ENCODE data around the gene CFAP45.

CFAP45 gene

DNA sequence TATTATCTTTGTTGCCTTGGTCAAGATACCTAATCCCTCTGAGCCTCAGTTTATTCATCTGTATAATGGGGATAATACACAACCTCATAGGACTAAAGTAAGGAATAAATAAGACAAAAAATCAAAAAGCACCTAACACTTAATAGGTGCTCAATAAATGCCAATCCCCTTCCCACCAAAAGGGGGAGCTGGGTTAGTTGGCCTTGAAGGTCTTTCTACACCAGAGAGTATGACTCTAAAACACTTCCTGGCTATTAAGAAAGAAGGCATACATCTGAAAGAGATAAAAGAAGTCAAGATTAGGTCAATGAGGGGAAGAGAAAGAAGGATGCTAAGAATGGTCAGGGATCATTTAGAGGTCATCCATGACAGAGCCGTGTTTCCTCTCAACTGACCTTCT, 48.6 kb downstream of the CFAP45 start:
- no peak for DNase-seq (ENCODE audit: low read depth)

DNA sequence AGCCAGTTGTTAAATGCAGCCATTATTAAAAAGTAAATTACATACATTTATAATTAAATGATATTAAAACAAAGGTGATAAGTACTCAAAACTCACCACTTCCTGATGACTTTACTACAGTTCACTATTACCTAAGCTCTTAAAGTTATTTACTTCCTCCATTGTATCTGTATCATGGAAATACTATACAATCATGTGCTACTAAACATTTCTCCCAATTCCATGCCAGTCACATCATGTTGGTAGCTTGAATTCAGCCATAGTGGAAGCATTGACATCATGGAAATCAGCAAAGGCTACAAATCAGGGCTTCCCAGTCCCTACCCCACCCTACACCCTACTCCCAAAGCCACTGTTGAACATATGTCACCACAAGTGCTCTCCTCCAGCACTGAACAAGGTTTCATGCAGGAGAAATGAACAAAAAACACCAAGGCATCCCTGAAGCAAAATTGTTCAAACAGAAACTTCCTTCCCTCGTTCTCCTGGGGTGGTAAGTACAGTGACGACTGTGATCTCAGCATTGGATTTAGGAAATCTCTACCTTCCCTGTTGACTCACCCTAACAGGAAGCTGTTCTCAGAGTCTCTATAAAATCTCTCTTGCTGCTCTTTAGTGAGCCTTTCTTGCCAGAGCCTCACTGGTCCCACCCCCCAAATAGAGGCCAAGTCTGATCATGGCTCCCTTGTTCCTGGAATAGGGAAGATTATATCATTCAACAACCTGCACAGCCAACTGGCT, 50.2 kb downstream of the CFAP45 start:
- no peak for DNase-seq (ENCODE audit: low read depth)

GRCh38 chr1:159848326-159848725, 51.6 kb downstream of the CFAP45 start:
- no peak for DNase-seq (ENCODE audit: low read depth)

DNA sequence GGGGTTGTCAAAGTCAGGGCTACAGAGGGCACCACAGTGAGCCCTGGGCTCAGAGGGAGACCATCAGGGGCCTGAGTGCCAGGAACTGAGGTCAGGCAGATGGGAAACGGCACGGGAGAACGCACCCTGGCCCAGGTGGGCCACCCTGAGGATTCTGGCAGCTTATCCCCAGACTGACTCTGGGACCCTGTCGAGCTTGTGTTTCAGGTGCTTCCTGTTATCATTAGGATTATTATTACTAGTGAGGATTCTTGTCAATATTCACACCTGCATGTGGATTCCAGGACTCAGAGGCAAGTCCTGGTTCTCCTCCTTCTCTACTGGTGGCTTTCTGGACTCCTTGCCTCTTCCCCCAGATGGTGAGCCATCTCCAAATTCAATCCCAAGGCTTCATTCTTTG, 52.7 kb downstream of the CFAP45 start:
- DNase-seq (ENCODE audit: low read depth): no peak

DNA sequence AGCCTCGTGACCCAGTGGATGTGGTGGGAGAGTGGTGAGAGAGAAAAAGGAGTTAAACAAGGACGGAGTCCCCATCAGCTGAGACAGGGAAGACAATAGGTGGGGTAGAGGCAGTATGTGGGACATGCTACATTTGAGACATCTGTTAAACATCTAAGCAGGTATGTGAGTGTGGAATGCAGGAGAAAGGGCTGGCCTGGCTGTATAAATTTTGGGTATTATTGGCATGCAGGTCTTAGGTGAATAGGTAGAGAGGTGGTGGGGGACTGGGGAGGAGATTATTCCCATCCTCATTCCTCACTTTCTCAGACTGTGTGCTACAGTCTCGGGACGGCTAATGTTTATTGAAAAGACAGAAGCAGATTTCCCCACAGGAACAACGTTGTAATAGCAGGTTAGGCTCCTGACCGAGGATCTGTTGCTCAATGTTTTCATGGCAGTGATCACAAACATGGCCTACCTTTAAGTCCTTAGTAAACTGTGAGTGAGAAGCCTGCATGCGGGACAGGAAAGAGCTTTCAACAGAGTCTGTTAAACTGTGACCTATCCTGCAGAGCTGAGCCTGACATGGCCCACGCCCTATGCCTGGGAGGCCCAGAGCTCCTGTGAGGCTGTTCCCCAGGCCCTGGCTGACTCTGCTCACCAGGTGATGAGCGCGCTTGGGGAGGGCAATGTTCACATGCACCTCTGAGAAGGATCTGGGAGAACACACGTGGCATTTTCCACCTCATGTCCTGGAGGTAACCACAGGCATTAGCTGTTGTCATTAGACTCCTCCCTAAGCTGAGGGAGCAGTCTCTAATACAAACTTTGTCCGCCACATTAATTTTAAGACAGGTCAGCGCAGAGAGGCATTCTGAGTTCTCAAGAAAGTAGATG, 54.0 kb downstream of the CFAP45 start:
- no peak for DNase-seq (ENCODE audit: low read depth)

GRCh38 chr1:159843459-159843858, 56.5 kb downstream of the CFAP45 start:
- no peak for DNase-seq (ENCODE audit: low read depth)

DNA sequence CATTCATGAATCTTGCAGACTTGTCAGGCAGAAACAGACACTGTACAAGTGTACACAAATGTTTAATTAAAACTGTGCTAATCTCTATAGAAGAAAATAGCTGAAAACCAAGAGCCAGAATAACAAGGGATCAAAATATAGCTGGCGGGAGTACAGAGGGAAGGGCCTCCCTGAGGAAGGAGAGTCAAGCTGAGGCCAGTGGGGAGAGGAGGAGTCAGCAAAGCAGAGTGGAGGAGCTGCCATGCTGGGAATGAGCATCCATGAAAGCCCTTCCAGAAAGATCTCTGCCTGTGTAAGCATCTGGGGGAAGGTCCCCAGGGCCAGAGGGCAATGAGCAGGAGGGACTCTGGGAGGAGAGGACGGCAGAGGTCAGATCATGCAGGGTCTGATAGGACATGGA, 58.2 kb downstream of the CFAP45 start:
- DNase-seq (ENCODE audit: low read depth): no peak

DNA sequence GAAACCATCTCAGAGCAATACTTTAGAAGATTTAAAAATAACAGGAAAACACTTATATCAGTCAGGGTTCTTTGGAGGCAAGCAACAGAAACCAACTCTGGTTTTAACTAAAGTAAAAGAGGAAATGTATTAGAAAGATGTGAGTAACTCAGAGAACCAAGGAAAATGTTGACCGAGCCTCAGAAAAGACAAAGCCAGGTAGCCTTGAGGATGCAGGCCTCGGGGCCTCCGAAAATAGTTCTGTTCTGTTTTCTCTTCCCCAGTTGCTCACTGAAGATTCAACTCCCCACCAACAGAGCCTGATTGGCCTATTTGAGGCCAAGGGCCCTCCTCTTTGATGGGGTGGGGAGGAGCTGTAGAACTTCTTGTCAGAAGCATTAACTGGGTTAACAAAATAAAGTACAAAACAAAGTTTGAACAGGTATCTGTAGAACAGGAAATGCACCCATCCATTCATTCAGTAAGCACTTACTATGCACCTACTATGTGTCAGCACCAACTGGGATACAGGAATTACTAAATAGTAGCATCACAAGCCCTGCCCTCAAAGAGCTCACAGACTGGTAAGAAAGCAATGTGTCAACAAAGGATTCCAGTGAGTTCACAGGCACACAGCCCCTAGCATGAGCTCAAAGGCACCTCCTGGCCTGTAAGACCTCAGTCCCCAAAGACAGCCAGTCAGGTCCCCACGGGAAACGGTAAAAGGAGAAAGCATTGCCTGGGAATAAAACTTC, 60.7 kb downstream of the CFAP45 start:
- DNase-seq (ENCODE audit: low read depth): no peak

DNA sequence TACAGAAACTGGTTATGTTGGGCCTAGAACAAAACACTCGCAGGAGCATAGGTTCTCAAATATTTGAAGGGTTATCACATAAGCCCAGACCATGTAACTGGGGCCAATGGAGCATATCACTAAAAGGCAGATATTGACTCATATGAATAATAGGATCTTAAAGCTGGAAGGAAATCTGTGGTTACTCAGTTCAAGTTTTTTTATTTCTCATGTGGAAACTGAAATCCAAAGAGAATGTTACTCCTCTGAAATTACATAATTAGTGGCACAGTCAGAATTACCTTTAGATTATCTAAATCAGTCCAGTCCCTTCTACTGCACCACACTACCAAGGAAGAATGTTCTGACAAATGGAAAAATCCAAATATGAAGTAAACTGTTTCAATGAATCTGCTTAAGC, 61.2 kb downstream of the CFAP45 start:
- DNase-seq (ENCODE audit: low read depth): no peak

DNA sequence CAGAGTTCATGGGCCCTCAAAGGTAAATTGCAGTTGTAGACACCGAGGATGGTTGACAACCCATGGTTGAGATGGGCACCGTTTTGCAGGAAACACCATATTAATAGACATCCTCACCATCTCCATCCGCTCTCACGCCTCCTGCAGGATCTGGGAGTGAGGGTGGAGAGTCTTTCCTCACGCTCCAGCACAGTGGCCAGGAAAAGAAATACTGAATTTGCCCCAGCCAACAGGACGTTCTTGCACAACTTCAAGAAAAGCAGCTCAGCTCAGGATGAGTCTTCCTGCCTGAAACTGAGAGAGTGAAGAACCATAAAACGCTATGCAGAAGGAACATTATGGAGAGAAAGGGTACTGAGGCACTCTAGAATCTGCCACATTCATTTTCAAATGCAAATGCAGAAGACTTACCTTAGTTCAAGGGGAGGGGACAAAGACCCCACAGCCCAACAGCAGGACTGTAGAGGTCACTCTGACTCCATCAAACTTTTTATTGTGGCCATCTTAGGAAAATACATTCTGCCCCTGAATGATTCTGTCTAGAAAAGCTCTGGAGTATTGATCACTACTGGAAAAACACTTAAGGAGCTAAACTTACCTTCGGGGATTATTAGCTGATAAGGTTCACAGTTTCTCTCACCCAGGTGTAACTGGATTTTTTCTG, 64.0 kb downstream of the CFAP45 start:
- no peak for DNase-seq (ENCODE audit: low read depth)

GRCh38 chr1:159835356-159835755, 64.6 kb downstream of the CFAP45 start:
- no peak for DNase-seq (ENCODE audit: low read depth)

- no peak for DNase-seq (ENCODE audit: low read depth)
These were observed 67.7 kb downstream of the CFAP45 start for GRCh38 chr1:159832309-159832708.

DNA sequence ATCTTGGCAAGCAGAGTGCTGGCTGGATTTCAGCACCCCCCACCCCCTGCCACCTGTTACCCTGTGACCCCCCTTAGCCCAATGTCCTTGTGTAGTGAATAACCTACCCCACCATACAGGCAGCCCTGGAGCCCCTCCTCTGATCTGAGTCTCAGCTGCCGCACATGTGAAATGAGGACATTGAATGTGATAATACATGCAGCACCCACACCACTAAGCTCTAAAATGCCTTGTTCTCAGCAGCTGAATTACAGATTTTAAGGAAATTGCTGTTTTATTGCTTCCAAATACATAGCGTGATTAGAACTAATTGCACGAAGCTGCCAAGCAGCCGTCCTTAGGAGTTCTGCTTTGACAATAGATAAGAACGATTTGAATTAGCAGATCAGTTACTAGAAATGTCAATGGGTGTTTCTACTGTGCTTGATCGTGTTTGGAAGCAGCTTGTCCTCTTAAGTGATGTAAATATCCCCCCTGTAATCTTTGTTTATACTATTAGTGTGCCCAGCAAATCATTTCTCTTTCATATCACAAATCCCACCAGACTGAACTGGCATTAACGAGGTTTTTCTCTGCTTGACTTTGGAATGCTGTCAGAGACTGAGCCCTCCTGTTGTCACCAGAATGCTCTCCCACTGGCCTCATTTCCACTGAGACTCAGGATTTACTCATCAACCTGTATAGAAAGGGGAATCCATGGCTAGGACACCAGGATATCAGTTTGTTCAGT, 68.4 kb downstream of the CFAP45 start:
- DNase-seq (ENCODE audit: low read depth): no peak

DNA sequence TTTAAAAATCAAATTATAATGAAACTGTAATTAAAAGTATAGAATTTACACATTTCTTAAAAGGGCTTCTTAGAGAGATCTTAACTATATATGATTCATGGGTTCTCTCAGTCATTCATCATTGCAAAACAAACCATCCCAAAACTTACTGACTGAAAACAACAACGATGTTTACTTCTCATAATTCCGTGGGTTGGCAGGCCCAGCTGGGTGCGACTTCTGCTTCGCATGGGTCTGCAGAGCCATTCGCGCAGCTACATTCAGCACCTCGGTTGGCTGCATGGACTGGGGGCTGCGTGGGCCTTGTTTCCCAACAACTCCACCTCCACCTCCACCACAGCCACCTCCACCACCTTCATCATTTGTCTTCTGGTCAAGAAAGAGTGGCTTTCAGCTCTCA, 69.2 kb downstream of the CFAP45 start:
- no peak for DNase-seq (ENCODE audit: low read depth)

- DNase-seq (ENCODE audit: low read depth): no peak
These were observed 70.0 kb downstream of the CFAP45 start for GRCh38 chr1:159829822-159830465.

GRCh38 chr1:159829273-159829634, 70.7 kb downstream of the CFAP45 start:
- no peak for DNase-seq (ENCODE audit: low read depth)

DNA sequence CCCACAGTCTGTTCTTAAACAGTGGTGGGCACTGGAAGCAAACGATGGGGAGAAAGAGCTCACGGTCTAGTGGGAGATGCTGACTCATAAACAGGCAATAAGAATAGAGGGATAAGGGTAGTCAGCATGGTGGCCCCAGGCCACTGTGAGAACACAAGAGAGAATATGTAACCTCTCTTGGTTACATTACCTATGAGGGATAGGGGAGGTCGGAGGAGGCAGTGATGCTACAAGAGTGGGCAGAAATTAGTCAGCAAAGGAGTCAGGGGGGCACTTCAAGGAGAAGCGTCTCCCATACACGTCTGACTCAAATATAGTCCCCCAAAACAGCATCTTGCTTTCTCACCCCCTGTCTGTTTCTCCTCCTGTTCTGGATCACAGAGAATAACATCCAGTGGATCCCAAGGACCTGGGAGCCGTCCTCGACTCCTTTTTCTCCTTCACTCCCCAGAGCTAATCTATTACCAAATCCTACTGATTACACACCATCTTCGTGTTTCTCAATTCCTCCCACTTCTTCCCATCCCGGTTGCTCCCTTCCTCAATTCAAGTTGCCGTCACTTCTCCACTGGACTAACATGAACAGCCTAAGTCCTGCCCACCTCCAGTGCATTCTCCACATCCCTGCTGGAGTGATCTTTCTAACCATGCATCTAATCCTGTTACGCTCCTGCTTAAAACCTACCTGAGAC, 71.2 kb downstream of the CFAP45 start:
- DNase-seq (ENCODE audit: low read depth): no peak

GRCh38 chr1:159828176-159828575, 71.8 kb downstream of the CFAP45 start:
- no peak for DNase-seq (ENCODE audit: low read depth)

DNA sequence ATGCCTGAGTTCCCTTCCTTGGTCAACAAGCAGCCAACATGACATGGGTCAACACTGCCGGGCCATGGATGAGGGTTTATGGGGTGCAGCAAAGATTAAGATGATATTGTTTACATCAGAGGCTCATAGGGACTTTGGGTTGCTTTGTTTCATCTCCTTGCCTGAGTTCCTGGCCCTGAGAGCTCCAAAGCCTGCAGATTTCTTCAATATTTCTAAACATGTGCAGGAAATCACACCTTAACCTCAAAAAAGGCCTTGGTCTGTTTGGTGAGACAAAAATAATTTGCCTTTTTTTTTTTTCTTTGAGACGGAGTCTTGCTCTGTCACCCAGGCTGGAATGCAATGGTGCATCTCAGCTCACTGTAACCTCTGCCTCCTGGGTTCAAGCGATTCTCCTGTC, 72.4 kb downstream of the CFAP45 start:
- DNase-seq (ENCODE audit: low read depth): no peak

- DNase-seq (ENCODE audit: low read depth): no peak
These were observed 72.9 kb downstream of the CFAP45 start for GRCh38 chr1:159827102-159827490.
